A549 (cell line): ENCODE measurements around the gene HAX1.
"Not testable (repeated sequence)": the region's sequence is repeated elsewhere in the genome, so short reads cannot be mapped to it uniquely, and the experiment has no call there.

Source experiments
- CBX8 ChIP-seq: fragments of 200-600 bp; sonication (generic); IDR thresholded peaks from 2 replicates; pipeline ENCODE4 v1.6.1; 2016
- ZNF302 ChIP-seq: fragments of 250-450 bp; sonication (Bioruptor Pico); IDR thresholded peaks from 2 replicates; pipeline ENCODE4 v1.9.0; 2021; ENCODE audit warnings: inconsistent platforms, mild to moderate bottlenecking, moderate library complexity

GRCh38 chr1:154233127-154233526 lies 39.3 kb upstream of the HAX1 start:
- TF ChIP-seq CBX8; ZNF302 (CRISPR knock-in tag): not testable (repeated sequence)
